Measurements from ENCODE around the gene SARDH. TPM values are rescaled to one million over a fixed set of nuclear protein-coding genes. Genes with fewer than 3 reads are reported as not detected.

Gene SARDH
- total and polyA plus RNA-seq, 2 of the 13 experiments (the other 11 are each of a cell fraction or from before 2014, with no cell fraction given), result 11.6 to 34.9 TPM

DNA sequence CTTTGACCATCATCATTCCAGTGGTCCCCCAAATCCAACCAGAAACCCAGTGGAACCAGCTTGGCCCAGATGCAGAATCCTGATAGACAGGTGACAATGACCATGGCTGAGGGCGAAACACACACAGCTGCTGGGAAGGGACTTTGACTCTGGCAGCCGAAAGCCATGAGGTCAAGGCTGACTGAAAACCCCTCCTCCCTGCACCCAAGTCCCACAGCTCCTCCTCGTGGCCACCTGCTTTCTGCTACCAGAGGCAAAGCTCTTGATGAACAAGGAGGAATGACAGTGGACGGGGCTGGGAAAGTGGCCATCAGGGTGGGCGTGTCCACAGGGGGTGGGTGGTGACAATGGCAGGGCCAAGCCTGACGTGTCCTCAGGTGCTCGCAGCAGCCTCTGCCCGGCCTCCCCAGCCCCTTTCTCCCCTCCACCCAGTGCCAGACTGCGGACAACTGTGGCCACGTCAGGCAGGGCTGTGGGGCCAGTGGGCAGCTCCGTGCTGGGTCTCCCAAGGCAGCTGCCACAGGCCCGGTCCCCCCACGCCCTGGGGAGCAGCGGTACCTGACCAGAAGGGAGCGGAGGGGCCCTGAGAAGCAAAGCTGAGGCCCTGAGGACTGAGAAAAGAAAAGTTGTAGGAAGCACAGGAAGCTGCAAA, 30.8 kb upstream of the SARDH start (continued):
- TF ChIP-seq, protein P1, sequence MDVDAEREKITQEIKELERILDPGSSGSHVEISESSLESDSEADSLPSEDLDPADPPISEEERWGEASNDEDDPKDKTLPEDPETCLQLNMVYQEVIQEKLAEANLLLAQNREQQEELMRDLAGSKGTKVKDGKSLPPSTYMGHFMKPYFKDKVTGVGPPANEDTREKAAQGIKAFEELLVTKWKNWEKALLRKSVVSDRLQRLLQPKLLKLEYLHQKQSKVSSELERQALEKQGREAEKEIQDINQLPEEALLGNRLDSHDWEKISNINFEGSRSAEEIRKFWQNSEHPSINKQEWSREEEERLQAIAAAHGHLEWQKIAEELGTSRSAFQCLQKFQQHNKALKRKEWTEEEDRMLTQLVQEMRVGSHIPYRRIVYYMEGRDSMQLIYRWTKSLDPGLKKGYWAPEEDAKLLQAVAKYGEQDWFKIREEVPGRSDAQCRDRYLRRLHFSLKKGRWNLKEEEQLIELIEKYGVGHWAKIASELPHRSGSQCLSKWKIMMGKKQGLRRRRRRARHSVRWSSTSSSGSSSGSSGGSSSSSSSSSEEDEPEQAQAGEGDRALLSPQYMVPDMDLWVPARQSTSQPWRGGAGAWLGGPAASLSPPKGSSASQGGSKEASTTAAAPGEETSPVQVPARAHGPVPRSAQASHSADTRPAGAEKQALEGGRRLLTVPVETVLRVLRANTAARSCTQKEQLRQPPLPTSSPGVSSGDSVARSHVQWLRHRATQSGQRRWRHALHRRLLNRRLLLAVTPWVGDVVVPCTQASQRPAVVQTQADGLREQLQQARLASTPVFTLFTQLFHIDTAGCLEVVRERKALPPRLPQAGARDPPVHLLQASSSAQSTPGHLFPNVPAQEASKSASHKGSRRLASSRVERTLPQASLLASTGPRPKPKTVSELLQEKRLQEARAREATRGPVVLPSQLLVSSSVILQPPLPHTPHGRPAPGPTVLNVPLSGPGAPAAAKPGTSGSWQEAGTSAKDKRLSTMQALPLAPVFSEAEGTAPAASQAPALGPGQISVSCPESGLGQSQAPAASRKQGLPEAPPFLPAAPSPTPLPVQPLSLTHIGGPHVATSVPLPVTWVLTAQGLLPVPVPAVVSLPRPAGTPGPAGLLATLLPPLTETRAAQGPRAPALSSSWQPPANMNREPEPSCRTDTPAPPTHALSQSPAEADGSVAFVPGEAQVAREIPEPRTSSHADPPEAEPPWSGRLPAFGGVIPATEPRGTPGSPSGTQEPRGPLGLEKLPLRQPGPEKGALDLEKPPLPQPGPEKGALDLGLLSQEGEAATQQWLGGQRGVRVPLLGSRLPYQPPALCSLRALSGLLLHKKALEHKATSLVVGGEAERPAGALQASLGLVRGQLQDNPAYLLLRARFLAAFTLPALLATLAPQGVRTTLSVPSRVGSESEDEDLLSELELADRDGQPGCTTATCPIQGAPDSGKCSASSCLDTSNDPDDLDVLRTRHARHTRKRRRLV (CRISPR knock-in tag; IDR thresholded peaks at IDR 0.05), result no peak
- no peak for TF ChIP-seq ATF7 (IDR thresholded peaks at IDR 0.05)
- TF ChIP-seq ATF7 (CRISPR knock-in tag; IDR thresholded peaks at IDR 0.05), result peak; percentile 84
- TF ChIP-seq ZBTB33 (CRISPR knock-in tag; IDR thresholded peaks at IDR 0.05), result peak; percentile 75; the same call in 1 of the 2 replicates
- no peak for TF ChIP-seq GRHL1 (CRISPR knock-in tag; conservative IDR thresholded peaks at IDR 0.05)
- peak; percentile 94 for TF ChIP-seq RXRB (CRISPR knock-in tag; IDR thresholded peaks at IDR 0.05; ENCODE audit: borderline replicate concordance)
- no peak for TF ChIP-seq MAFG (CRISPR knock-in tag; IDR thresholded peaks at IDR 0.05)
- peak; percentile 70; the same call in 1 of the 2 replicates for TF ChIP-seq KDM2A (CRISPR knock-in tag; IDR thresholded peaks at IDR 0.05; ENCODE audit: borderline replicate concordance, low read depth)
- no peak for TF ChIP-seq U2AF2 (IDR thresholded peaks at IDR 0.05; ENCODE audit: low read depth, low read length)
- TF ChIP-seq ZNF747 (CRISPR knock-in tag; IDR thresholded peaks at IDR 0.05; ENCODE audit: borderline replicate concordance), result no peak
- TF ChIP-seq, protein P2, sequence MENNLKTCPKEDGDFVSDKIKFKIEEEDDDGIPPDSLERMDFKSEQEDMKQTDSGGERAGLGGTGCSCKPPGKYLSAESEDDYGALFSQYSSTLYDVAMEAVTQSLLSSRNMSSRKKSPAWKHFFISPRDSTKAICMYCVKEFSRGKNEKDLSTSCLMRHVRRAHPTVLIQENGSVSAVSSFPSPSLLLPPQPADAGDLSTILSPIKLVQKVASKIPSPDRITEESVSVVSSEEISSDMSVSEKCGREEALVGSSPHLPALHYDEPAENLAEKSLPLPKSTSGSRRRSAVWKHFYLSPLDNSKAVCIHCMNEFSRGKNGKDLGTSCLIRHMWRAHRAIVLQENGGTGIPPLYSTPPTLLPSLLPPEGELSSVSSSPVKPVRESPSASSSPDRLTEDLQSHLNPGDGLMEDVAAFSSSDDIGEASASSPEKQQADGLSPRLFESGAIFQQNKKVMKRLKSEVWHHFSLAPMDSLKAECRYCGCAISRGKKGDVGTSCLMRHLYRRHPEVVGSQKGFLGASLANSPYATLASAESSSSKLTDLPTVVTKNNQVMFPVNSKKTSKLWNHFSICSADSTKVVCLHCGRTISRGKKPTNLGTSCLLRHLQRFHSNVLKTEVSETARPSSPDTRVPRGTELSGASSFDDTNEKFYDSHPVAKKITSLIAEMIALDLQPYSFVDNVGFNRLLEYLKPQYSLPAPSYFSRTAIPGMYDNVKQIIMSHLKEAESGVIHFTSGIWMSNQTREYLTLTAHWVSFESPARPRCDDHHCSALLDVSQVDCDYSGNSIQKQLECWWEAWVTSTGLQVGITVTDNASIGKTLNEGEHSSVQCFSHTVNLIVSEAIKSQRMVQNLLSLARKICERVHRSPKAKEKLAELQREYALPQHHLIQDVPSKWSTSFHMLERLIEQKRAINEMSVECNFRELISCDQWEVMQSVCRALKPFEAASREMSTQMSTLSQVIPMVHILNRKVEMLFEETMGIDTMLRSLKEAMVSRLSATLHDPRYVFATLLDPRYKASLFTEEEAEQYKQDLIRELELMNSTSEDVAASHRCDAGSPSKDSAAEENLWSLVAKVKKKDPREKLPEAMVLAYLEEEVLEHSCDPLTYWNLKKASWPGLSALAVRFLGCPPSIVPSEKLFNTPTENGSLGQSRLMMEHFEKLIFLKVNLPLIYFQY (CRISPR knock-in tag; IDR thresholded peaks at IDR 0.05; ENCODE audit: borderline replicate concordance), result peak; percentile 96; the same call in 1 of the 2 replicates
- no peak for TF ChIP-seq USF2 (IDR thresholded peaks at IDR 0.05; ENCODE audit: low read depth, low read length)
- no peak for TF ChIP-seq USF2 (CRISPR knock-in tag; IDR thresholded peaks at IDR 0.05; ENCODE audit: borderline replicate concordance)
